WERI-Rb-1 (cell line): Measurements from ENCODE around the gene NUP62.

Experiments used
- DNase-seq: peaks from one replicate; pipeline ENCODE4 v3.0.0-alpha.2; 2020
- H3K27ac ChIP-seq: fragments of 250-450 bp; sonication (Bioruptor Pico); 2 replicates; pipeline ENCODE4 v1.5.1; 2020; ENCODE audit warnings: mild to moderate bottlenecking, moderate library complexity
- H3K27me3 ChIP-seq: fragments of 250-450 bp; sonication (Bioruptor Pico); 2 replicates; pipeline ENCODE4 v1.5.1; 2021; ENCODE audit warnings: mild to moderate bottlenecking, low read depth, moderate library complexity; ENCODE audit not compliant: insufficient read depth, severe bottlenecking
- H3K36me3 ChIP-seq: fragments of 250-450 bp; sonication (Bioruptor Pico); 2 replicates; pipeline ENCODE4 v1.5.1; 2020; ENCODE audit warnings: mild to moderate bottlenecking, moderate library complexity
- H3K4me3 ChIP-seq: 2 replicates; pipeline ENCODE4 v1.5.1; 2011; ENCODE audit warnings: low read depth, mild to moderate bottlenecking, control low read depth, low read length
- H3K9me3 ChIP-seq: fragments of 250-450 bp; sonication (Bioruptor Pico); 2 replicates; pipeline ENCODE4 v1.5.1; 2021; ENCODE audit warnings: mild to moderate bottlenecking, moderate library complexity; ENCODE audit not compliant: severe bottlenecking
- TF ChIP-seq, protein P1 (sequence below): IDR thresholded peaks from 2 replicates; pipeline ENCODE4 v1.5.1; 2011; ENCODE audit warnings: low read depth, mild to moderate bottlenecking, control low read depth, inconsistent platforms, low read length

Gene NUP62

DNA sequence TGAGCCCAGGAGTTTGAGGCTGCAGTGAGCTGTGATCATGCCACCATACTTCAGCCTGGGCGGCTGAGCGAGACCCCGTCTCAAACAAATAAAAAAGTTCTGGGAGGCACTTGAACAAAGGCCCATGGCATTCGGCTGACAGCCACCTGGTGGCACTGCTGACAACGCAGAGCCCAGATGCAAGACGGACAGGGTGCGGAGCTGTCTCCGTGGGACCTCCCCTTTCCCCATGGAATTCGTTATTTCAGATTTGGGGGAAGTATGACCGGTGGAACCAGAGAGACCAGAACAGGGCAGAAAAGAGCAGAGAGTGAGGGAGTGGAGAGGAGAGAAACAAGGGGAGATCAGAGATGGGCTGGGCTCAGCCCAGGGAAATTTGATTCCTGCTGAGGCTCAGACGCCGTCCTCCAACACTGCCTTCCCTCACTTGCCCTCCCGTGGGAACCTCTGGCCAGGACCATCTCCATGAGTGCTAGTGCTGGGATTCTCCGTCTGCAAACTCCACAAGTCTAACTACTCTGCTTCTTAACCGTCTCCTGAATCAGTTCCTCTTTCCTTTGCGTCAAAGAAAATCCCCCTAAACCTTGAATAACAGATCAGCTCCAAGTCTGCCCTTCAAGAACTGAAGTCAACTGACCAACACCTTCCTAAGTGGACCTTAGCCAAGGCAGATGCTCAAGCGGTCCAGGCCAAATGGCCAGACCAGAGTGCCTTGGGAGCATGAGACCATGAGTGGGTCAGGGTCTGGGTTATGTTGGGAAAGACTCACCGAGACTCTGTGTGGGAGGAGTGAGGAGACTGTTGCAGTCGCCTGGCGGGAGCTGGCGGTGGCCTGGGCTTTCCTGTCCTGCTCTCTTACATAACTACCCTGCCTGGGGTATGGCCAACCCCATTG, 12.2 kb downstream of the NUP62 start:
- Histone ChIP-seq H3K27me3 (no peaks in the 10 kb centered on the region), H3K27ac (no peak overlapping the region), H3K36me3 (peaks cover 92% of the 10 kb centered on the region), H3K4me3 (no peak overlapping the region), H3K9me3 (no peaks in the 10 kb centered on the region)
- no peak for DNase-seq
- TF ChIP-seq, protein P1, sequence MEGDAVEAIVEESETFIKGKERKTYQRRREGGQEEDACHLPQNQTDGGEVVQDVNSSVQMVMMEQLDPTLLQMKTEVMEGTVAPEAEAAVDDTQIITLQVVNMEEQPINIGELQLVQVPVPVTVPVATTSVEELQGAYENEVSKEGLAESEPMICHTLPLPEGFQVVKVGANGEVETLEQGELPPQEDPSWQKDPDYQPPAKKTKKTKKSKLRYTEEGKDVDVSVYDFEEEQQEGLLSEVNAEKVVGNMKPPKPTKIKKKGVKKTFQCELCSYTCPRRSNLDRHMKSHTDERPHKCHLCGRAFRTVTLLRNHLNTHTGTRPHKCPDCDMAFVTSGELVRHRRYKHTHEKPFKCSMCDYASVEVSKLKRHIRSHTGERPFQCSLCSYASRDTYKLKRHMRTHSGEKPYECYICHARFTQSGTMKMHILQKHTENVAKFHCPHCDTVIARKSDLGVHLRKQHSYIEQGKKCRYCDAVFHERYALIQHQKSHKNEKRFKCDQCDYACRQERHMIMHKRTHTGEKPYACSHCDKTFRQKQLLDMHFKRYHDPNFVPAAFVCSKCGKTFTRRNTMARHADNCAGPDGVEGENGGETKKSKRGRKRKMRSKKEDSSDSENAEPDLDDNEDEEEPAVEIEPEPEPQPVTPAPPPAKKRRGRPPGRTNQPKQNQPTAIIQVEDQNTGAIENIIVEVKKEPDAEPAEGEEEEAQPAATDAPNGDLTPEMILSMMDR: peak; percentile 30; the same call in 1 of the 2 replicates

GRCh38 chr19:49915271-49915670, 14.0 kb downstream of the NUP62 start:
- TF ChIP-seq, protein P1: no peak
- peaks cover 88% of the 10 kb centered on the region for H3K36me3 ChIP-seq
- H3K9me3 ChIP-seq: no peaks in the 10 kb centered on the region
- H3K4me3 ChIP-seq: no peak overlapping the region
- no peak for DNase-seq
- H3K27ac ChIP-seq: no peak overlapping the region
- H3K27me3 ChIP-seq: no peaks in the 10 kb centered on the region

DNA sequence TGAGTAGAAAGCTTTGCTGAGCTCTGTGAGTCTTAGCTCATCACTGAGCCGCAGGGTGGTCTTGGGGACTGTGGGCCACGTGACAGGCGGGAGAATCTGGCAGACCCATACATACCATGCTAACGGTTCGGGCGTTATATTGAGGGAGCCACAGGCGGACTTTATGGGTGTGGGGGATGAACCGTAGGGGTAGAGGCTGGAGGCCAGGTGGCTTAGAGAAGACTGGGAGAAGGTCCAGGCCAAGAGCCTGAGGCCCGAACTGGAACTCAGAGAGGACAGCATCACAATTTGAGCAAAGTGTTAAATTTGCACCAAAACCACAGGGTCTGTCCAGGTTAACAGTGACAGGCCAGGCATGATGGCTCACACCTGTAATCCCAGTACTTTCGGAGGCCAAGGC, 15.6 kb downstream of the NUP62 start:
- no peak overlapping the region for H3K27ac ChIP-seq
- H3K27me3 ChIP-seq: no peaks in the 10 kb centered on the region
- peaks cover 89% of the 10 kb centered on the region for H3K36me3 ChIP-seq
- no peak for DNase-seq
- no peaks in the 10 kb centered on the region for H3K9me3 ChIP-seq
- TF ChIP-seq, protein P1: no peak
- H3K4me3 ChIP-seq: no peak overlapping the region

DNA sequence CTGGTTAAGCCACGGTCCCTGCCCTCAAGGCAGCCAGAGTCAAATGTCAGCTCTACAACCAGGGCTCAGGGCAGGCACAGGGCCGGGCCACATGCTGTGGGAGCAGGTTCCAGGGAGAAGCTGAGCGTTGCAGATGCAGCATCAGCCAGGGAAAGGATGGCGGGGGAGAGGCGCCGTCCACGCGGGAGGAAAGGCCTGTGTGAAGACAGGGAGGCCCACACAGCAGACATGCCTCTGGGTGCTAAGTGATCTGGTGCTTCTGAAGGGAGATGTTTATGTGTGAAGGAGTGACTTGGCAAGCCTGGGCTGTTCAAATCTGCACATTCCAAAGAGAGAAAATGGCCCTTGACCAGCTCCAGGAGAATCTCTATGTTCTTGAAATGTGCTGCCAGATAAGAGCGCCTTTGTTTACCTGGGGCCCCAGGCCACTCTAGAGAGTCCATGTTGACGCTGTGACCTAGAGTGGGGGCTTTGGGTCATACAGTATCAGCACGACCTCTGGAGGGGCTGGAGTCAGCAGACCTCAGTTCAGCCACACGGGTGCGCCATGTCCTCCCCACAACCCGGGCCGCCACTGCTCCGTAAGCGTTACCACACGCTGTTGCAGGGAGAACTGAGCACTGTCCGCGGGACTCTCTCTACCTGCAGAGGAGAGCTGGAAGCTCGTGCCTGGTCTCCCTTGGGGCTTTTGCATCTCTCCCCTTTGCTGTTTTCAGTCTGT, 16.2 kb downstream of the NUP62 start:
- H3K4me3 ChIP-seq: no peak overlapping the region
- H3K27me3 ChIP-seq: no peaks in the 10 kb centered on the region
- TF ChIP-seq, protein P1: peak; percentile 29; the same call in 1 of the 2 replicates
- H3K36me3 ChIP-seq: peaks cover 90% of the 10 kb centered on the region
- DNase-seq: no peak
- H3K9me3 ChIP-seq: no peaks in the 10 kb centered on the region
- H3K27ac ChIP-seq: no peak overlapping the region

DNA sequence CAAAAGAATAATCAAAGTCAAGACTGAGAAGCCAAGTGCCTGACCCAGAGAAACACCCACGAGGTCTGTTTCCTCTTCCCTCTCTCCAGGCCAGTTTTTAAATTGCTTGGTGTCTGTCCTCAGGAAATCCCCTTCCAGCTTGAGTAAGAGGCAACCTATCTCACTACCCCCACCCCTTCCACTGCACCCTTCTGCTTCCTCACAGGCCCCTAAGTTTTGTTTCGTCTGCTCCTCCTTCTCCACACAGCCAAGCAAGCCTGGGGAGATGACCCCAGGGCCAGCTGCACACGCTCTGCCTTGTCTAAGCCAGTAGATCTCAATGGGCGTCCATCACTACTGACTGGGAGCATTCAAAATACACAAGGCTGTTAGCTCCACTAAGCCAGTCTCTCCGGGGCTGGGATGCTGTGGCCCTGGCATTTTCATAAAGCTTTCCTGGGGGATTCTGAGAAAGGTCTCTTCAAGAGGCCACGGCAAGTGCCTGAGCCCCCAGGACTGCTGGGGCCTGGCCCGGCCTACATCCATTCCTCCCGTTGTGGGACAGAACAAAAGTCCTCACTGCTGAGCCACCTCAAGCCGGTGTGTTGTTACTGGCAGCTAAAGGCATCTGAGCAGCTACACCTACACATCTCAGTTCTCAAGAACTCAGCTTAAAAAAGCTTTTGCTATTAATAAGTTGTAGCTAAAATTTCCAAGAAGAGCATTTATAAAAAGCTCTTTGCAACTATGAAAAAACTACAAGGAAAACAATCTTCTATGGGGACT, 17.7 kb downstream of the NUP62 start:
- Histone ChIP-seq H3K27ac (no peak overlapping the region), H3K27me3 (no peaks in the 10 kb centered on the region), H3K9me3 (no peaks in the 10 kb centered on the region), H3K4me3 (no peak overlapping the region), H3K36me3 (peaks cover 90% of the 10 kb centered on the region)
- DNase-seq: no peak
- TF ChIP-seq, protein P1: no peak
